ENCODE data around the gene HPSE2. TPM values are rescaled to one million over a fixed set of nuclear protein-coding genes. Genes with fewer than 3 reads are reported as not detected.

HPSE2 gene
- under 0.01 TPM in 1 of 2 replicates, not detected in the other for total RNA-seq

GRCh38 chr10:99235658-99236626 is at the start of gene HPSE2:
TSS of gene HPSE2 (minus strand) at chr10:99235852.

GRCh38 chr10:98446661-98447221 is 788.9 kb downstream of the HPSE2 start, which contains the start of gene HPS1:
TSS of gene HPS1 (minus strand) at chr10:98446935. CDS start at chr10:98443240, 3,695 bp downstream.

GRCh38 chr10:98414932-98415730 is 820.5 kb downstream of the HPSE2 start, which contains the start of gene PYROXD2:
TSS of gene PYROXD2 (minus strand) at chr10:98415182. CDS start at chr10:98415135, 47 bp downstream.

Other genes starting within 250 kb of the HPSE2 start
- gene CNNM1, start 93.5 kb upstream of the HPSE2 start, total RNA-seq, result under 0.01 TPM in 2 replicates
- 50.5 and 51.8 TPM in 2 replicates for gene GOT1, start 194.8 kb upstream of the HPSE2 start, total RNA-seq